GM23248 (cell line): ENCODE data around the gene CDH4.

Source experiments
- EZH2 ChIP-seq: fragments of 200-600 bp; sonication (generic); IDR thresholded peaks from 2 replicates; pipeline ENCODE4 v1.6.1; 2018; ENCODE audit warnings: antibody characterized with exemption, mild to moderate bottlenecking; ENCODE audit not compliant: insufficient read depth, poor library complexity, severe bottlenecking
- EZH2phosphoT487 ChIP-seq: fragments of 200-600 bp; sonication (generic); IDR thresholded peaks from 2 replicates; pipeline ENCODE4 v1.6.1; 2018; ENCODE audit warnings: antibody characterized with exemption, moderate library complexity, mild to moderate bottlenecking, low read depth; ENCODE audit not compliant: insufficient read depth

DNA sequence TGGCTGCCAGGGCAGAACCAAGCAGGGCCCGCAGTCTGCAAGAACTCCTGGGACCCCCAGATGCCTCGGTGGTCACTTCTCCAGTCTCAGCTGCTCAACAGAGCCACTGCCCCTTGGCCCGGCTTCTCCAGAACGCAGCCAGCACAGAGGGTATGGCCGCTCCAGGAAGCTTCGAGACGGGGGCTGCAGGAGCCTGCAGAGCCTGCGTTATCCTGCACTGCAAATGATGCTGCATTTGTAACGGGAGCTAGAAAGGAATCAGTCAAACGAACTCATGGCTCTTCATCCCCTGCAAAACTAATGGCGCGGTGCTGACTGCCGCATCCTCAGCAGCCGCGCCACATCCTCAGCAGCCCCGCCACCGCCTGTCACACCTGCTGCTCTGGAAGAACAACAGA is 558.7 kb downstream of the CDH4 start:
- TF ChIP-seq EZH2 (no peak), EZH2phosphoT487 (no peak)
